GM23338 (cell line): ENCODE results near the gene SLC8A1. TPM values are rescaled to one million over a fixed set of nuclear protein-coding genes. Genes with fewer than 3 reads are reported as not detected.

Source experiments
- ATAC-seq: fragments of 200-7000 bp; cut with Tn5 transposase; 3 replicates; pipeline ENCODE4 v1.9.1; 2020
- DNase-seq: peaks from one replicate; pipeline ENCODE4 v3.0.0-alpha.2; 2015; ENCODE audit warnings: low spot score
- H2AFZ ChIP-seq: fragments of 200-600 bp; sonication (generic); 2 replicates; pipeline ENCODE4 v1.8.0; 2016; ENCODE audit warnings: antibody characterized with exemption, mild to moderate bottlenecking, moderate library complexity
- H3F3A ChIP-seq: fragments of 200-600 bp; sonication (generic); replicated peaks from 2 replicates; pipeline ENCODE4 v1.8.0; 2017; ENCODE audit warnings: antibody characterized with exemption, mixed run types, low read depth
- H3K27ac ChIP-seq: fragments of 200-600 bp; sonication (generic); 2 replicates; pipeline ENCODE4 v1.6.1; 2016; ENCODE audit warnings: low read depth
- H3K27me3 ChIP-seq: fragments of 200-600 bp; sonication (generic); 2 replicates; pipeline ENCODE4 v1.8.0; 2016; ENCODE audit warnings: mild to moderate bottlenecking, mixed run types, moderate library complexity; ENCODE audit not compliant: insufficient read depth
- H3K36me3 ChIP-seq: fragments of 200-600 bp; sonication (generic); 2 replicates; pipeline ENCODE4 v1.8.0; 2016; ENCODE audit warnings: mild to moderate bottlenecking; ENCODE audit not compliant: insufficient read depth
- H3K4me1 ChIP-seq: fragments of 200-600 bp; sonication (generic); 2 replicates; pipeline ENCODE4 v1.8.0; 2016; ENCODE audit warnings: mild to moderate bottlenecking, moderate library complexity; ENCODE audit not compliant: insufficient read depth
- H3K4me2 ChIP-seq: fragments of 200-600 bp; sonication (generic); 2 replicates; pipeline ENCODE4 v1.7.1; 2017; ENCODE audit warnings: mixed run types
- H3K4me3 ChIP-seq: fragments of 200-600 bp; sonication (generic); 2 replicates; pipeline ENCODE4 v1.6.1; 2016; ENCODE audit warnings: mixed run types
- H3K79me2 ChIP-seq: fragments of 200-600 bp; sonication (generic); replicated peaks from 2 replicates; pipeline ENCODE4 v1.8.0; 2017; ENCODE audit warnings: mild to moderate bottlenecking; ENCODE audit not compliant: insufficient read depth
- H3K9me2 ChIP-seq: fragments of 200-600 bp; sonication (generic); 2 replicates; pipeline ENCODE4 v1.8.0; 2017; ENCODE audit not compliant: insufficient read depth
- H4K20me1 ChIP-seq: fragments of 200-600 bp; sonication (generic); replicated peaks from 2 replicates; pipeline ENCODE4 v1.8.0; 2017; ENCODE audit warnings: mild to moderate bottlenecking; ENCODE audit not compliant: insufficient read depth
- H3K27ac Mint-ChIP-seq: 2 replicates; pipeline ENCODE4 v1.8.0; 2020; ENCODE audit warnings: inconsistent platforms, mild to moderate bottlenecking, moderate library complexity, mixed read lengths
- H3K27me3 Mint-ChIP-seq: 3 replicates; pipeline ENCODE4 v1.8.0; 2022; ENCODE audit warnings: low read depth, mild to moderate bottlenecking, moderate library complexity, mixed read lengths, inconsistent platforms; ENCODE audit not compliant: insufficient read depth, poor library complexity
- H3K36me3 Mint-ChIP-seq: 3 replicates; pipeline ENCODE4 v1.8.0; 2021; ENCODE audit warnings: low read depth, mild to moderate bottlenecking, inconsistent platforms, moderate library complexity, mixed read lengths
- H3K4me1 Mint-ChIP-seq: 3 replicates; pipeline ENCODE4 v1.8.0; 2020; ENCODE audit warnings: mild to moderate bottlenecking, inconsistent platforms, mixed read lengths
- H3K4me3 Mint-ChIP-seq: 3 replicates; pipeline ENCODE4 v1.8.0; 2021; ENCODE audit warnings: moderate library complexity, mild to moderate bottlenecking, inconsistent platforms, mixed read lengths
- H3K9me3 Mint-ChIP-seq: 3 replicates; pipeline ENCODE4 v1.8.0; 2020; ENCODE audit warnings: moderate library complexity, mild to moderate bottlenecking, inconsistent platforms, mixed read lengths
- CREB1 ChIP-seq: fragments of 250-450 bp; sonication (Bioruptor Pico); IDR thresholded peaks from 2 replicates; pipeline ENCODE4 v1.5.0; 2020; ENCODE audit warnings: low read depth, mild to moderate bottlenecking, moderate library complexity
- EZH2 ChIP-seq: fragments of 200-600 bp; sonication (generic); IDR thresholded peaks from one replicate; pipeline ENCODE4 v1.8.0; 2017; ENCODE audit warnings: antibody characterized with exemption, mild to moderate bottlenecking, low read depth; ENCODE audit not compliant: unreplicated experiment
- EZH2phosphoT487 ChIP-seq: fragments of 200-600 bp; sonication (generic); IDR thresholded peaks from one replicate; pipeline ENCODE4 v1.8.1; 2018; ENCODE audit warnings: antibody characterized with exemption; ENCODE audit not compliant: unreplicated experiment
- NANOG ChIP-seq: IDR thresholded peaks from 2 replicates; pipeline ENCODE4 v1.6.1; 2016; ENCODE audit warnings: antibody characterized with exemption, borderline replicate concordance
- STAT1 ChIP-seq: IDR thresholded peaks from one replicate; pipeline ENCODE4 v1.6.1; 2016; ENCODE audit warnings: antibody characterized with exemption; ENCODE audit not compliant: unreplicated experiment
- ZNF331 ChIP-seq: fragments of 250-450 bp; sonication (Bioruptor Pico); IDR thresholded peaks from 2 replicates; pipeline ENCODE4 v1.5.0; 2020; ENCODE audit warnings: low read depth, mild to moderate bottlenecking, moderate library complexity
- polyA plus RNA-seq: library from polyadenylated mRNA; unstranded; fragments of >200 nt; fragmentation: Nextera tagmentation; extraction: Ambion mirVana; gene quantifications from 2 replicates; pipeline ENCODE4 v1.2.1, GENCODE V29; 2016
- total RNA-seq: library from RNA; depleted of rRNA; stranded (reverse); fragments of >200 nt; shearing (Covaris generic); gene quantifications from 2 replicates; pipeline ENCODE4 v1.2.3, GENCODE V29; 2014
- TF ChIP-seq, protein P1 (sequence below), 2 experiments: fragments of 200-600 bp in 1 of 2; sonication (generic) in 1 of 2; conservative IDR thresholded peaks; 2 replicates each; pipeline versions ENCODE4 v1.5.1 to v1.6.1; 2016 to 2017; ENCODE audit warnings: antibody characterized with exemption in 2 of 2, low read depth in 2 of 2, mild to moderate bottlenecking in 2 of 2, moderate library complexity in 1 of 2
- TF ChIP-seq, protein P2 (sequence below): IDR thresholded peaks from one replicate; pipeline ENCODE4 v1.6.1; 2018; ENCODE audit warnings: antibody characterized with exemption; ENCODE audit not compliant: unreplicated experiment

The SLC8A1 gene
- total and polyA plus RNA-seq, 2 experiments from 2014 or later, result 2.5 to 3.3 TPM

DNA sequence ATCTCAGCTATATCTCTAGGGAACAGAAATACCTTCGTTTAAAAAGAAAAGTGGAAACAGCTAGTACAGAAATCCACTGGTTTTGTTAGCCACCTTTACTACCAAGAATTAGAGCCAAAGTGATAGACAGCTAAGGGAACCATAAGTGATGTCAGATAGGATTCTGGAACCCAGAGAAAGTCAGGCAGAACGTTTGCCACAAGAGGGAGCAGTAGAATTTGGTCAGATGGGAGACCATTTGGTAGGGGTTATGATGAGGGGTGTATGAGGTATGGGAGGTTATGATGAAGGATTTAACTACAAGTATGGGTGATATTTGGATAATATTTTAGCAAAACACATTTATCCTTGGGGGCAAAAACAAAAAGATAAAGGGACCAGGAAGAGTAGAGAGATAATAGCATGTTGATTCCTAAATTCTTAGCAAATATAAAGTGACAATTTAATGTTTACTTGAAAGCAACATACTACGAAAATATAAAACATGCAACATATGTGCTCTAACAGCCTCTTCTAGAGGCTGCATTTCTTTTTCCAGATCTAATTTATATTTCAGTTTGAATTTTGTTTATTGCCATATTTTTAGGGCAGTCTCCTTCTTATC, 3.3 kb downstream of the SLC8A1 start:
- ATAC-seq (peak; percentile 26; the same call in 2 of the 3 replicates), DNase-seq (peak; percentile 77)
- Mint-ChIP-seq H3K27me3 (peaks cover 35% of the 10 kb centered on the region), H3K4me1 (peaks cover 28% of the 10 kb centered on the region), H3K9me3 (no peaks in the 10 kb centered on the region; the same call in 2 of the 3 replicates), H3K36me3 (no peaks in the 10 kb centered on the region; the same call in 2 of the 3 replicates), H3K27ac (no peak overlapping the region), H3K4me3 (no peak overlapping the region)
- Histone ChIP-seq H3K4me1 (peaks cover 28% of the 10 kb centered on the region), H3K4me3 (no peak overlapping the region), H3K27me3 (peaks cover 39% of the 10 kb centered on the region), H3K36me3 (no peaks in the 10 kb centered on the region), H3K9me2 (no peaks in the 10 kb centered on the region), H3F3A (peaks cover 5% of the 10 kb centered on the region; the same call in 1 of the 2 replicates), H3K27ac (no peak overlapping the region), H2AFZ (no peak overlapping the region), H4K20me1 (no peaks in the 10 kb centered on the region), H3K4me2 (no peak overlapping the region), H3K79me2 (no peaks in the 10 kb centered on the region)
- no peak for TF ChIP-seq EZH2phosphoT487
- TF ChIP-seq, protein P1, sequence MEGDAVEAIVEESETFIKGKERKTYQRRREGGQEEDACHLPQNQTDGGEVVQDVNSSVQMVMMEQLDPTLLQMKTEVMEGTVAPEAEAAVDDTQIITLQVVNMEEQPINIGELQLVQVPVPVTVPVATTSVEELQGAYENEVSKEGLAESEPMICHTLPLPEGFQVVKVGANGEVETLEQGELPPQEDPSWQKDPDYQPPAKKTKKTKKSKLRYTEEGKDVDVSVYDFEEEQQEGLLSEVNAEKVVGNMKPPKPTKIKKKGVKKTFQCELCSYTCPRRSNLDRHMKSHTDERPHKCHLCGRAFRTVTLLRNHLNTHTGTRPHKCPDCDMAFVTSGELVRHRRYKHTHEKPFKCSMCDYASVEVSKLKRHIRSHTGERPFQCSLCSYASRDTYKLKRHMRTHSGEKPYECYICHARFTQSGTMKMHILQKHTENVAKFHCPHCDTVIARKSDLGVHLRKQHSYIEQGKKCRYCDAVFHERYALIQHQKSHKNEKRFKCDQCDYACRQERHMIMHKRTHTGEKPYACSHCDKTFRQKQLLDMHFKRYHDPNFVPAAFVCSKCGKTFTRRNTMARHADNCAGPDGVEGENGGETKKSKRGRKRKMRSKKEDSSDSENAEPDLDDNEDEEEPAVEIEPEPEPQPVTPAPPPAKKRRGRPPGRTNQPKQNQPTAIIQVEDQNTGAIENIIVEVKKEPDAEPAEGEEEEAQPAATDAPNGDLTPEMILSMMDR (conservative IDR thresholded peaks at IDR 0.05; ENCODE audit: low read depth in 2 of 2), result peak; percentile 84 to 85

DNA sequence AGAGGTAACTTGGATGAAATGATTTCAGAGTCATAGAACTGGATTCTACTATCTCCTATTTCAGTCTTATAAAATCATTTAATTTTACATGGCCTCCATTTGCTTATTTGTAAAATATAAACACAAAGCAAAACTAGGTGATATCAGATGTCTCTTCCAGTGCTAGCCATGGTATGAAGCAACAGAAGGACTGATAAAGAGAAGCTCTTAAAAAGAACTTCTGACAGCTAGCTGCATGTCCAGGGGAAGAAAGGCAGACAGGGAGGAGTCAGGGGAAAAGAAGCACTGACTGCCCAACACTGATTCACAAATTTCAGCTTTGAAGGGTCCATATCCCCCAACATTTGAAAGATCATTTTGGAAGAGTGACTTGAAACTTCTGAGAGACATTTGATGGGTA, 6.4 kb downstream of the SLC8A1 start:
- Histone ChIP-seq H3K4me2 (no peak overlapping the region), H2AFZ (no peak overlapping the region), H4K20me1 (no peaks in the 10 kb centered on the region), H3K36me3 (no peaks in the 10 kb centered on the region), H3K27me3 (peaks cover 10% of the 10 kb centered on the region), H3K9me2 (no peaks in the 10 kb centered on the region), H3K27ac (no peak overlapping the region), H3K4me1 (peaks cover 11% of the 10 kb centered on the region), H3F3A (no peaks in the 10 kb centered on the region), H3K79me2 (no peaks in the 10 kb centered on the region), H3K4me3 (no peak overlapping the region)
- H3K4me1 Mint-ChIP-seq, result peaks cover 12% of the 10 kb centered on the region
- no peak overlapping the region for H3K27ac Mint-ChIP-seq
- H3K36me3 Mint-ChIP-seq, result no peaks in the 10 kb centered on the region
- DNase-seq (no peak), ATAC-seq (no peak)
- no peaks in the 10 kb centered on the region for H3K9me3 Mint-ChIP-seq
- peaks cover 9% of the 10 kb centered on the region for H3K27me3 Mint-ChIP-seq
- no peak overlapping the region for H3K4me3 Mint-ChIP-seq
- TF ChIP-seq NANOG, result no peak
- TF ChIP-seq STAT1, result no peak
- no peak for TF ChIP-seq ZNF331 (CRISPR knock-in tag)
- no peak for TF ChIP-seq CREB1 (CRISPR knock-in tag)
- no peak for TF ChIP-seq EZH2
- TF ChIP-seq, protein P1 (conservative IDR thresholded peaks at IDR 0.05; ENCODE audit: low read depth in 2 of 2), result no peak
- no peak for TF ChIP-seq EZH2phosphoT487
- TF ChIP-seq, protein P2, sequence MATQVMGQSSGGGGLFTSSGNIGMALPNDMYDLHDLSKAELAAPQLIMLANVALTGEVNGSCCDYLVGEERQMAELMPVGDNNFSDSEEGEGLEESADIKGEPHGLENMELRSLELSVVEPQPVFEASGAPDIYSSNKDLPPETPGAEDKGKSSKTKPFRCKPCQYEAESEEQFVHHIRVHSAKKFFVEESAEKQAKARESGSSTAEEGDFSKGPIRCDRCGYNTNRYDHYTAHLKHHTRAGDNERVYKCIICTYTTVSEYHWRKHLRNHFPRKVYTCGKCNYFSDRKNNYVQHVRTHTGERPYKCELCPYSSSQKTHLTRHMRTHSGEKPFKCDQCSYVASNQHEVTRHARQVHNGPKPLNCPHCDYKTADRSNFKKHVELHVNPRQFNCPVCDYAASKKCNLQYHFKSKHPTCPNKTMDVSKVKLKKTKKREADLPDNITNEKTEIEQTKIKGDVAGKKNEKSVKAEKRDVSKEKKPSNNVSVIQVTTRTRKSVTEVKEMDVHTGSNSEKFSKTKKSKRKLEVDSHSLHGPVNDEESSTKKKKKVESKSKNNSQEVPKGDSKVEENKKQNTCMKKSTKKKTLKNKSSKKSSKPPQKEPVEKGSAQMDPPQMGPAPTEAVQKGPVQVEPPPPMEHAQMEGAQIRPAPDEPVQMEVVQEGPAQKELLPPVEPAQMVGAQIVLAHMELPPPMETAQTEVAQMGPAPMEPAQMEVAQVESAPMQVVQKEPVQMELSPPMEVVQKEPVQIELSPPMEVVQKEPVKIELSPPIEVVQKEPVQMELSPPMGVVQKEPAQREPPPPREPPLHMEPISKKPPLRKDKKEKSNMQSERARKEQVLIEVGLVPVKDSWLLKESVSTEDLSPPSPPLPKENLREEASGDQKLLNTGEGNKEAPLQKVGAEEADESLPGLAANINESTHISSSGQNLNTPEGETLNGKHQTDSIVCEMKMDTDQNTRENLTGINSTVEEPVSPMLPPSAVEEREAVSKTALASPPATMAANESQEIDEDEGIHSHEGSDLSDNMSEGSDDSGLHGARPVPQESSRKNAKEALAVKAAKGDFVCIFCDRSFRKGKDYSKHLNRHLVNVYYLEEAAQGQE, result no peak
